ENCODE measurements around the gene ESYT1.

The ESYT1 gene, protein sequence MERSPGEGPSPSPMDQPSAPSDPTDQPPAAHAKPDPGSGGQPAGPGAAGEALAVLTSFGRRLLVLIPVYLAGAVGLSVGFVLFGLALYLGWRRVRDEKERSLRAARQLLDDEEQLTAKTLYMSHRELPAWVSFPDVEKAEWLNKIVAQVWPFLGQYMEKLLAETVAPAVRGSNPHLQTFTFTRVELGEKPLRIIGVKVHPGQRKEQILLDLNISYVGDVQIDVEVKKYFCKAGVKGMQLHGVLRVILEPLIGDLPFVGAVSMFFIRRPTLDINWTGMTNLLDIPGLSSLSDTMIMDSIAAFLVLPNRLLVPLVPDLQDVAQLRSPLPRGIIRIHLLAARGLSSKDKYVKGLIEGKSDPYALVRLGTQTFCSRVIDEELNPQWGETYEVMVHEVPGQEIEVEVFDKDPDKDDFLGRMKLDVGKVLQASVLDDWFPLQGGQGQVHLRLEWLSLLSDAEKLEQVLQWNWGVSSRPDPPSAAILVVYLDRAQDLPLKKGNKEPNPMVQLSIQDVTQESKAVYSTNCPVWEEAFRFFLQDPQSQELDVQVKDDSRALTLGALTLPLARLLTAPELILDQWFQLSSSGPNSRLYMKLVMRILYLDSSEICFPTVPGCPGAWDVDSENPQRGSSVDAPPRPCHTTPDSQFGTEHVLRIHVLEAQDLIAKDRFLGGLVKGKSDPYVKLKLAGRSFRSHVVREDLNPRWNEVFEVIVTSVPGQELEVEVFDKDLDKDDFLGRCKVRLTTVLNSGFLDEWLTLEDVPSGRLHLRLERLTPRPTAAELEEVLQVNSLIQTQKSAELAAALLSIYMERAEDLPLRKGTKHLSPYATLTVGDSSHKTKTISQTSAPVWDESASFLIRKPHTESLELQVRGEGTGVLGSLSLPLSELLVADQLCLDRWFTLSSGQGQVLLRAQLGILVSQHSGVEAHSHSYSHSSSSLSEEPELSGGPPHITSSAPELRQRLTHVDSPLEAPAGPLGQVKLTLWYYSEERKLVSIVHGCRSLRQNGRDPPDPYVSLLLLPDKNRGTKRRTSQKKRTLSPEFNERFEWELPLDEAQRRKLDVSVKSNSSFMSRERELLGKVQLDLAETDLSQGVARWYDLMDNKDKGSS

DNA sequence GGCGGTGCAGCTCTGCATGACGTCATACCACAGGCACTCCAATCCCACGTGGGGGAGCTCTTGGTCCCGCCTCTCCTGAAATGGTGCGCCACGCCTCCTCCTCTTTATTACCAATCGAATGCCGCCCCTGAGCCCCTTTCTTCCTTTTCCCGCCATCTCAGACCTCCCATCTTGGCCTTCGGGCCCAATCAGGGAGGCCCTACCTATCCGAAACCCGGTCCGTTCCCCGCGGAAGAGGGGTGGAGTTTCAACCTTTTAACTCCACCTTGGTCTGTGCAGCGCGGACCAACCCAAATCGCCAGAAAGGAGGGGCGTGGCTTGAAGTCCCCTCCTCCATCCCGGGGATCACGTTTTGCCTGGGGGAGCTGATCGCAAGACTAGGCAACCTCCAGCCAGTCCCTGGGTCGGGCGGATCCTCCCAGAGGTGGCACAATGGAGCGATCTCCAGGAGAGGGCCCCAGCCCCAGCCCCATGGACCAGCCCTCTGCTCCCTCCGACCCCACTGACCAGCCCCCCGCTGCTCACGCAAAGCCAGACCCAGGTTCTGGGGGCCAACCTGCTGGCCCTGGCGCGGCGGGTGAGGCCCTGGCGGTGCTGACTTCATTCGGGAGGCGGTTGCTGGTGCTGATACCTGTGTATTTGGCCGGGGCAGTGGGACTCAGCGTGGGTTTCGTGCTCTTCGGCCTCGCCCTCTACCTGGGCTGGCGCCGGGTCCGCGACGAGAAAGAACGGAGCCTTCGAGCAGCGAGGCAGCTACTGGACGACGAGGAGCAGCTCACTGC is at the start of gene ESYT1:
Gene ESYT1, plus strand, starts transcription at position 380 of the 782 bp plus-strand sequence. Its CDS starts 53 bp downstream, at position 433.
- H3K4me1 ChIP-seq = peaks cover 45 to 72% (median 64%) of the 10 kb centered on the region in 10 experiments
- H3K36me3 ChIP-seq = peaks cover 29 to 43% (median 29%) of the 10 kb centered on the region in 11 experiments
- peak within 1 kb of the TSS; percentile 69 to 95 (median 89) for H3K27ac ChIP-seq
- peaks cover 0 to 21% (median 0%) of the 10 kb centered on the region in 11 experiments; a peak in 6 of 22 replicates for H4K20me1 ChIP-seq
- H3K4me2 ChIP-seq = peak within 1 kb of the TSS; percentile 88 to 100 (median 96)
- TF ChIP-seq Cebpa-rat (IDR thresholded peaks at IDR 0.05) = no peak
- H3K9me3 ChIP-seq (replicated peaks in 1 of 11) = no peaks in the 10 kb centered on the region
- peak within 1 kb of the TSS; percentile 76 to 98 (median 90) for H3K4me3 ChIP-seq
- peak within 1 kb of the TSS; percentile 85 to 96 (median 90) for H3K9ac ChIP-seq
- no peaks in the 10 kb centered on the region for H3K27me3 ChIP-seq

GRCh38 chr12:56078427-56078826 is 49.6 kb upstream of the ESYT1 start:
- peaks cover 22 to 55% (median 44%) of the 10 kb centered on the region in 11 experiments for H3K27me3 ChIP-seq
- TF ChIP-seq Cebpa-rat (IDR thresholded peaks at IDR 0.05) = no peak
- H3K9ac ChIP-seq = no peak overlapping the region
- H4K20me1 ChIP-seq = no peaks in the 10 kb centered on the region
- peak overlapping the region in 5 of 11 experiments; percentile 82 to 98 (median 90); a peak in 5 of 22 replicates for H3K4me2 ChIP-seq
- peaks cover 0 to 32% (median 25%) of the 10 kb centered on the region in 10 experiments; a peak in 18 of 20 replicates for H3K4me1 ChIP-seq
- no peaks in the 10 kb centered on the region for H3K9me3 ChIP-seq (replicated peaks in 1 of 11)
- no peaks in the 10 kb centered on the region for H3K36me3 ChIP-seq
- H3K27ac ChIP-seq = no peak overlapping the region
- no peak overlapping the region for H3K4me3 ChIP-seq

DNA sequence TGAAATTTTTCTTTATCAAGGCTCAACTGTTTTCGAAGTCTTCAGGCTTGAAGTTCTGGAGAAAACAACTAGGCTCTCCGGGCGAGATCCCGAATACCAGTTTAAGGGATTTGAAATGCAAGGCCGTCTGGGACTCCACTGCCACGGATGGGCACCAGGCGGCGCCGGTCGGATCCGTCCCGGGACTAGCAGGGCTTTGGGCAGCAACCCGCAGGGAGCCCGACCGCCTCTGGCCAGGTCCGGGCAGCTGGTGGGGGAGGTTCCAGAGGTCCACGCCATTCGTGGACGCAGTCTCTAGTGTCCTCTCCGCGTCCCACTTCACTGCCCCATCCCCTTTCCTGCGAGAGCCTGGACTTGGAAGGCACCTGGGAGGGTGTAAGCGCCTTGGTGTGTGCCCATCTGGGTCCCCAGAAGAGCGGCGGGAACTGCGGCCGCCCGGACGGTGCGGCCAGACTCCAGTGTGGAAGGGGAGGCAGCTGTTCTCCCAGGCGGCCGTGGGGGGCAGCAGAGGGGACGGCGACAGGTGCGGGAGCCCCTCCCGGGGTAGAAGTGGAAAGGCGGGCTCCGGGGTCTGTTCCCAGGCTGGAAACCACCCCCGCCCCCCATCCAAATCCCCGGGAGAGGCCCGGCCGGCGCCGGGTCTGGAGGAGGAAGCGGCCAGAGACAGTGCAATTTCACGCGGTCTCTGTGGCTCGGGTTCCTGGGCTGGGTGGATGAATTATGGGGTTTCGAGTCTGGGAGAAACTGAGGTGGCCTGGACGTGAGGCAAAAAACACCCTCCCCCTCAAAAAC is 48.9 kb upstream of the ESYT1 start:
- Histone ChIP-seq H3K36me3 (no peaks in the 10 kb centered on the region), H3K4me3 (peak overlapping the region; percentile 56 to 73 (median 62)), H3K27ac (peak overlapping the region in 1 of 11 experiments; percentile 30; a peak in 1 of 22 replicates), H3K27me3 (peaks cover 22 to 55% (median 44%) of the 10 kb centered on the region in 11 experiments), H3K4me2 (peak overlapping the region; percentile 82 to 98 (median 94)), H3K9ac (peak overlapping the region in 10 of 11 experiments; percentile 33 to 75 (median 52); a peak in 18 of 22 replicates), H3K9me3 (replicated peaks in 1 of 11) (no peaks in the 10 kb centered on the region), H3K4me1 (peaks cover 0 to 32% (median 25%) of the 10 kb centered on the region in 10 experiments; a peak in 18 of 20 replicates), H4K20me1 (no peaks in the 10 kb centered on the region)
- no peak for TF ChIP-seq Cebpa-rat (IDR thresholded peaks at IDR 0.05)

- H3K9me3 ChIP-seq (replicated peaks in 1 of 11) = no peaks in the 10 kb centered on the region
- H3K4me1 ChIP-seq = peaks cover 0 to 32% (median 25%) of the 10 kb centered on the region in 10 experiments; a peak in 18 of 20 replicates
- peaks cover 22 to 55% (median 44%) of the 10 kb centered on the region in 11 experiments for H3K27me3 ChIP-seq
- no peaks in the 10 kb centered on the region for H3K36me3 ChIP-seq
- H3K9ac ChIP-seq = peak within 1 kb of the TSS in 10 of 11 experiments; percentile 33 to 75 (median 52); a peak in 18 of 22 replicates
- H3K4me2 ChIP-seq = peak within 1 kb of the TSS; percentile 82 to 98 (median 94)
- no peaks in the 10 kb centered on the region for H4K20me1 ChIP-seq
- H3K4me3 ChIP-seq = peak within 1 kb of the TSS; percentile 56 to 73 (median 62)
- peak within 1 kb of the TSS in 1 of 11 experiments; percentile 30; a peak in 1 of 22 replicates for H3K27ac ChIP-seq
- TF ChIP-seq Cebpa-rat (IDR thresholded peaks at IDR 0.05) = no peak
Observed at GRCh38 chr12:56079723-56080555, 48.1 kb upstream of the ESYT1 start, which contains the start of gene ERBB3. Gene ERBB3, plus strand, starts transcription at chr12:56080165. Its CDS starts 136 bp downstream, at chr12:56080301.

- no peaks in the 10 kb centered on the region for H4K20me1 ChIP-seq
- 0 out of 22 replicates have a peak overlapping the region, but pooled peaks of 2 of the 11 experiments have one; percentile 34 to 65 for H3K9ac ChIP-seq
- no peaks in the 10 kb centered on the region for H3K36me3 ChIP-seq
- peak overlapping the region; percentile 82 to 98 (median 94) for H3K4me2 ChIP-seq
- H3K9me3 ChIP-seq (replicated peaks in 1 of 11) = no peaks in the 10 kb centered on the region
- peak overlapping the region in 8 of 10 experiments; percentile 58 to 73 (median 64); a peak in 12 of 20 replicates for H3K4me3 ChIP-seq
- peaks cover 22 to 55% (median 44%) of the 10 kb centered on the region in 11 experiments for H3K27me3 ChIP-seq
- TF ChIP-seq Cebpa-rat (IDR thresholded peaks at IDR 0.05) = no peak
- H3K4me1 ChIP-seq = peaks cover 0 to 32% (median 25%) of the 10 kb centered on the region in 10 experiments; a peak in 18 of 20 replicates
- H3K27ac ChIP-seq = no peak overlapping the region
Observed at GRCh38 chr12:56080556-56081138, 47.4 kb upstream of the ESYT1 start.
